Hematopoietic multipotent progenitor cell treated with erythropoietin and hydrocortisone succinate and interleukin-3 and kit ligand, for 17 days (in vitro differentiated cells): Measurements from ENCODE around the gene ANKH.

Experiments
- DNase-seq: peaks from one replicate; pipeline ENCODE4 v3.0.0-alpha.2; 2015; ENCODE audit warnings: low spot score

The ANKH gene

DNA sequence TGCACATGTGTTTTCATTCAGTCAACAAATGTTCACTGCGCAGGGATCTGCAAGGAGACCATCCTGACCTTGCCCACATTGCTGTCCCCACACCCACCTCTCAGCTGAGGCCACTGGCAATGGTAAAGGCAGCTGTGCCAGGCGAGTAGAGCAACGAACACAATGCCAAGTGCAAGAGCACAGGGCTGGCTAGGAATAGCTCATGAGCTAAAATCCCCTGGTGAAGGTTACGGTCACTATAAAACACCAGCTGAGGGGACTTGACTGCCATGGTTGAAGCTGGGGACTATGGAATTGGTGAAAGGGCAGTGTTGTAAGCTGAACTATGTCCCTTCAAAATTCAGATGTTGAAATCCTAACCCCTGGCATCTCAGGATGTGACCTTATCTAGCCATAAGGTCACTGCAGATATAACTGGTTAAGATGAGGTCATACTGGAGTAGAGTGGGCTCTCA is 111.0 kb downstream of the ANKH start:
- no peak for DNase-seq

DNA sequence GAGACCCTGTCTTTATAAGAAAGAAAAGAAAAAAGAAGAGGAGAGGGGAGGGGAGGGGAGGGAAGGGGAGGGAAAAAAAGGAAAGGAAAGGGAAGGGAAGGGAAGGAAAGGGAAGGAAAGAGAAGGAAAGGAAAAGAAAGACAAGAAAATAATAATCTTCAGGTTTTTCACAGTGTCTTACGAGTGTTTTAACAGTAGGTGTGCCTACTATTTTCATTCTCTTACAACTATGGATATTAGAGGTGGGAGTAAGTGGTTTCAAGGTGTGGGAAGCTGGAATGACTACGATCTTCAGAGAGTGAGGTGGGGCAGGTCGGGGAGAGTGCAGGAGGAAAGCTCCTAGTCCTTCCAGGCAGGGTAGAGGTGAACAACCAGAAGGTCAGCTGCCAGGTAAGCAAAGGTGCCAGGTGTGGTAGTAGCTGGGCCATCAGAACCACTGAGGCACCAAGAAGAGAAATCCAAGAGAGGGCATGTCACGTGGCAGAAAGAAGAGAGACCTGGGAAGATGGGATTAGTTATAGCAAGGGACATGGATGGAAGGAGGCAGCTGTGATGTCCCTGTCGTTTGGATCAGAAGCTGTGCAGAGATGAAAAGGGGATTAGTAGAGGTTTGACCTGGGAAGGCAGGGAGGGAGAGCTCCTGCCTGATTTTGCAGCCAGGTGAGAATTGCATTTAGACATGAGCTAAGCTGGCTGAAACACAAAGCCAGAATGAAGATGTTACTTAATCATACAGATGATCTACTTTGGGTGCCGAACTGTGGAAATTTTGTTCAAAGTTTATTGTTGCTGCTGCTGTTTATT is 111.6 kb downstream of the ANKH start:
- no peak for DNase-seq

DNA sequence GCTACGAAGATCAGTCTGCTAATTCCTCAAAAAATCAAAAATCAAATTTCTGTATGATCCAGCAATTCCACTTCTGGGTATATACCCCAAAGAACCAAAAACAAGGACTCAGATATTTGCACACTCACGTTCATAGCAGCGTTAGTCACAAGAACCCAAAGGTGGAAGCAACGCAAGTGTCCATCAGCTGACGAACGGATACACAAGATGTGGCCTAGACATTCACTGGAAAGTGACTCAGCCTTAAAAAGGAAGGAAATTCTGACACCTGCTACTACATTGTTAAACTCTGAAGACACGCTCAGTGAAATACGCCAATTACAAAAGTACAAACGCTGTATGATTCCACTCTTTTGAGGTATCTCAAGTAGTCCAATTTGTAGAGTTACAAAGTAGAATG is 113.7 kb downstream of the ANKH start:
- DNase-seq: no peak

DNA sequence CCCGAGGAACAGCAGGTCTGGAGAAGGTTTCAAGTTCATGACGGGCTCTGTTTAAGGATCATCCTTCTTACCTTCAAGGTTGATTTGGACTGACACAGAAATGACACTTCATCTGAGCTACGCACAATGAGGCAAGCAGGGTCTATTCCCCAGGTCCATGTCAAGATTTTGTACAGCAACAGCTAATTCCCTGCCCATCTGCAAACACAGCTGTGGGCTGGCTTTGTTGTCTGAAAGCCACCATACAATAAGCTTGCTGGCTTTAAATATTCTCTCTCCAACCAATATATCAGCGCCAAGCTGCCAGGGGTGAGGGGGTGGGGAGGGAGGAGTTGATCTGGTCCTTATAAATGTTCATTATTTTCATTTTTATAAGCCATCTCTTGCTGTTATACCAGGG is 115.1 kb downstream of the ANKH start:
- no peak for DNase-seq

DNA sequence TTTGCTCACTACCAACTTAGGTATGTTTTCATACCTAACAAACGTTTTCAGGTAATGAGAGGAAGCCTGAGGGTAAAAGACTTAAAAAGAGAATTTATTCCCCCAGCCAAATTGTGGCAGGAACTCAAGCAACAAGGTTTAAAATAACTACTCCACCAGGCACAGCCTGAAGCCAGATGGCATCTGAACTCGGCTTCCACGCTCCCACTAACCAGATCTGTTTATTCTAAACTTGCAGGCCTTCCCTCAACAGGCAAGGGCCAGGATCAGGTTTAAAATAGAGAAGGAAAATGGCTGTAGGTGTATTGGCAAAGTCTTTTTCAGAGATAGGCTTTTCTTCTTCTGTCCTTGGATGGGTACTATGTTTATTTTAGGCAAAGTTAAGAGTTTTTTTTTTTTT is 117.6 kb downstream of the ANKH start:
- no peak for DNase-seq

DNA sequence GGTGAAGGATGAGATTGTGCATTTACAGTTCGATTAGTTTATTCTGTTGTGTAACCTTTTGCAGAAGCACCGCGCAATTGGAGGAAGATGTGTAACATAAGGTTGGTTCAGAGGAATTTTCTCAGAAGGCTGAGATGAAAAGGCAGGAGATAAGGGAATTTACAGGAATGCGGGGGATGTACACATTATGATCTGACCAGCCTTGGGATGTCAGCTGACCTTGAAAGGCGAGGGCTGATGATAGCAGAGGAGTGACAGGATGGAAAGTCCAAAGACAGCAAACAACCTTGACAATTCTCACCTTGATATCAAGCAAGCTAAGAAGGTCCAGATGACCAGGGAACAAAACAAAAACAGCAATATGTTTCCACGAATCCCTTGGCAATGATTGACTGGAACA is 118.3 kb downstream of the ANKH start:
- no peak for DNase-seq

DNA sequence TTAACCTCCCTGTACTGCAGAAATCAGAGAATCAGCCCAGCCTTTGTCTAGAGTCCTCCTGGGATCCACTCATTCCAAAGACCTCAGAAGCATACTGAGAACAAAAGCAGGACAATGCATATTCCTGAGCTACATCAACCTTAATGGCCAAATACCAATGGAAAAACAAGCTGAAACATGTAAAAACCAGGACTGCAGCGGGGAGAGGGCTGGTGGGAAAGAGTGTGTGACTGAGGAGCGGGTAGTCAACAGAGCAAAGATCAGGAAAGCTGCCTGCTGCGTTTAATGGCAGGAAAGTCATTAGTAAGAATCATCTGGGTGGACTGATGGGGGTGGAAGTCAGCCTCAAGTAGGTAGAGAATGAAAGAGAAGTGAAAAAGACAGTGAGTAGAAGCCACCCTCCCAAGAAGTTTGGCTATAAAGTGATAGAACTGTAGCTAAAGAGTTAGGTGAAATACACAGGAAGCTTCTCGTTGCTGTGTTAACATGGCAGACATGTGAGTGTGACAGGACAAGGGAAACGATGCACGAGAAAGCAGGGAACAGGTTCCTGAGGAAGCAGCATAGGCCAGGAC is 119.0 kb downstream of the ANKH start:
- no peak for DNase-seq

DNA sequence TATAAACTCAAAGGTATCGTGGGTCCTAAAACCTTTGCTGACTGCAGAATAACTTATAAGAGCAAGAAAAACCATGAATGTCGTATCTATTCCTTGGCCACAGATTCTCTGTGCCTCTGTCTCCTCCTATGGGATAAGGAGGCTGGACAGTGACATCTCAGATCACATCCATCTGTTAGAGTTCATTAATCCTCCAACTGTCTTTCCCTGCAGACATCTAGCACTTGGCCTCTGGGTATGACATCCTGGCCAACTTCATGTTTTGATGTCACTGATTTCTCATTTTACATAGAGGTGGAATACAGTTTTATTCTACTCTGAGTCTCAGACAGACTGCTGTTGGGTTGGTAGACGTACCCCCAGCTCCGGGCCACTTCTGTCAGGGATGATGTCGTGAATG is 120.9 kb downstream of the ANKH start:
- DNase-seq: no peak

DNA sequence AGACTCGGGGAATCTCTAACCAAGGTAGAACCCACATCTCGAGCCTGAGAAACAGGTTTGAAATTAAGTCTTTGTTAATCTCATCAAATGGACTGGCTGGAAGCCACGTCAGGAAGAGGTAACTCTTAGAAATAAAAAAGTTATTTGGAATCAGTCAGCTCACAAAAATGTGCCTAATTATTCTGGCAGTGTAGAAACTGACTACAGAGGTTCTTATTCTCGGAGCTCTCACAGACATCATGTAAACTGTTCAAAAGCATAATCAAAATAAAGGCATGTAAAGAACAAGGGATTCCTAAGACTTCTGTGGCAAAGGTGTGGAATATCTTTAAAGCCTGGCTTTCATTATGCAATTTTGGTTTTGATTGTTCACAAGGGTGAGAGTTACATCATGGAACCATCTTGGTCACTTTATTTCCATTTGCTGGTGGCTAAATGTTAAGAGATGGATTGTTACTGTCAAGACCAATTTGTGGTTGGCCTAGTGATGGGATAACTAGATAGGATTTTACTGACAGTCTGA is 121.9 kb downstream of the ANKH start:
- DNase-seq: no peak

DNA sequence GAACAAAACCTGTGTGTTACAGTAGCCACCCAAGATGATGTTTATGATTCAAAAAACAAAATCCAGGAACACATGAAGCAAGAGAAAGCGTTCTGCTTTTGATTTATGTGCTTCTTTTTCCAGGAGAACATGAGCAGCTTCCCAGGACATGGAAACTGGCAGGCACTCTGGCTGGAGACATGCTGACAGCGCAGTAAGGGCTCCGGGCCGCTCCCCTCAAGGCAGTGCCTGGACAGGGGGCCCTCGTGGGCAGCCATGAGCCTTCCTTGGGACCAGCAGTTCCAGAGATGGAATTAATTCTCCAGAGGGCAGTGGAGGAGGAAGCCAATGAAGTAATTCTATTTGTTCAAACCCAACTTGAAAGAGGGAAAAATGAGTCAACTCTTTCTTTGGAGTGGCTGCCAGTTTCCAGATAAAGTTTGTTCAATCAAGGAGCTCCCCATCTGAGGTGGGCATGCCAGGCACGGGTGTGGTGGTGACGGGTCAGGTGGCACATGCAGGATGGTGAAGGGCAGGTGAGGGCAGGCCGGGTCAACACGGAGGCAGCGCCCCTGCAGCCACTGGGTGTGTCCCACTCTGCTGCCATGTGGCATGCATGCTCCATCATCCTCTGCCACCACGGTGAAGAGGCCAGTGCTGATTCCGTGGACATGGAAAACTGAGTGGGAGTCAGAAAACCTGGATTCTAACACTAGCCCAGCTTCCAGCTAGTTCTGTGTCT is 123.2 kb downstream of the ANKH start:
- no peak for DNase-seq

DNA sequence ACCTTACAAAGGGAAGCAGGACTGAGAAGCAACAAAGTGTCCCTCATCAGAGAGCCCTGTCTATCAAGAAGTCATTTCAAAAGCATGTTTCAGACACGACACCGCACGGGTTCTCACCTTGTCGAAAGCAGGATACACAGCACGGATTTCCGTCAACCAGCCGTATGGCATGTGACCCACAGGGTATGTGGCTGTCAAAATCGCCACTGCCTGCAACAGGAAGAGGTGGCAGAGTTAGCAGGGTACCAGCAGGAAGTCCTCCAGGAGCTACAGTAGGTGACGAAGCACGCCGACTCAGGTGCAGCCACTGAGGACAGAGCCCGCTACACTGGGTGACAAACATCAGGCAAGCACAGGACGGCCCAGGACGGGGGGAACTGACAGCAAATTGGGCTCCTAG is 125.8 kb downstream of the ANKH start:
- DNase-seq: no peak

DNA sequence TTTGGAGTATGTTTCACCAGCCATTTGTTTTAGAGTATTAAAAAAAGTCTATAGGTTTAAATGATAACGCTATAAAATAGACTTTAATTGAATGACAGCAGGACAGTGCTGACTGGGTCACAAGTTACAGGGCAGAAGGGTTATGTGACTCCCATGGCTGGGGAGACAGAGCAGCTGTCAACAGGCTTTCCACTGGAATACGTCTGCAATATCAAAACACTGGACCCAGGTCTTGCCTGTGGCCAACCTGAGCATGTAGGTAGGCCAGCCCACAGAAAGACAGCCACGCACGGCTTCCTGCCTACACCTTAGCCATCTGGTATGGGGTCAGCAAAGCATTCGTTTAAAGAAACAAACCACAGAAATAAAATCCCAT is 126.4 kb downstream of the ANKH start:
- no peak for DNase-seq

DNA sequence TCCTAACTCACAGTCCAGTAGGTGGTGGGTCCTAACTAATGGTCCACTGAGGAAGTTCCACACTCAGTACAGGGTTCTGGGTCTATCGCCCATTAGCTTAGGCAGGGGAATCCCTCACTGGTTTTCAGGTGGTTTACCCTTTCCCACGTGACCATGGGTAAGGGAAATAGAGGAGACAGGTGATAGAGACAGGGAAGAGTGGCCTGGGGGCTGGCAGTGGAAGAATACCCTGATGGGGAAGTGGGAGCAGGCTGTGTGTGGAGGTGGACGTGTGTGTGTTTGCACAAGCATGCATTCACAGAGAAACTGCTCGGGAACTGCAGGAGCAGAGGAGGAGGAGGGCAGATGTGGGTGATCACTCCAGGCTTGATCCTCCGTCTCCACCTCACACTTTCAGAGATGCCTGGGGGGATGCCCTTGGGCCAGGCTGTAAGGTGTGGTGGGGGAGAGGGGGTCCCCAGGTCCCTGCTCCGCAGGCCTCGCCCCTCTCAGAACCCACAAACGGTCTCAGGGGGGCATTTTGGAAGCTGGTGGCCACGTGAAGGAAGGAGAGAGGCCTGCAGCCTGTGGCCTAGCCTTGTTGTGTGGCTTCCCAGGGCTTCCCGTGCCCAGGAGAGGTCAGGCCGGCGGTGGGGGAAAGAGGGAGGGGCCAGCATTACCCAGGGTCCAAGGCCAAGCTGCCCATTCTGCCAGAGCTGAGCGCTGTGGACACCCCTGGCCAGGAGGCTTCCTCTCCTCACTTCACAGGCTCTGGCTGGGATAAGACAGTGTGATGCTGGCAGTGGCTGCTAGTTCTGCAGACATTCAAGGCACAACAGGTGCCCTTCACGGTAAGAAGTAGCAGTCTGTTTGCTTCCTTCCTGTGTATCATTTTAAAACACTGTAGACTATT is 127.0 kb downstream of the ANKH start:
- no peak for DNase-seq

DNA sequence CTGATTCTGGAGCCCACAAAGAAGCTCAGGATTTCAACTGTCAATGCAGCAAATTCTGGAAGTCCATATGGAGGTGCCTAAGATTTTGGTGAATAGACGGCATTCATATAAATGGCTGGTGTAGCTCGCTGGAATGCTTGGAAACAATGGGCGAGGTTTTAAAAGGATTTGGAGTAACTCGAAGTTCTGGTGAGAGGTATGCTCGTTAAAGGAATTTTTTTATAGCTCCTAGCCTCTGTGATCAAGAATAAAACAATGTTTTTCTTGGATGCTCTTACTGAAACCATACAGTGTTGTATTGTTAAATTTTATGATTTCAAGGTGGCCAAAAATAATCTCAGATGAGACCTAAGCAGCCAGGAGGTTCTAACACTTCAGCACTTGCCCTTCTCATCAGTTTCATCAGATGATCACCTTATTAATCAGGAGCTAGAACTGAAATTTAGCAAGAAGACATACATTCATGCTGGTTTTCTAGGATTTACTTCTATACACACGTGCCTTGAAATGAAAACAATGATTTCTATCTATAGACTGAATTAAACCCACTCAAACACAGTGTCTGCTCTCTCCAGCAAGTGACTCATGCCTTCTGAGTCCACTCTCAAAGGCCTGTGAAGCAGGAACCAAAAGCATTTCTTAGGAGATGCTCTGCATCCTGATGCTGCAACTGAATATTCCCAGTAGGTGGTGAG is 127.8 kb downstream of the ANKH start:
- DNase-seq: no peak

DNA sequence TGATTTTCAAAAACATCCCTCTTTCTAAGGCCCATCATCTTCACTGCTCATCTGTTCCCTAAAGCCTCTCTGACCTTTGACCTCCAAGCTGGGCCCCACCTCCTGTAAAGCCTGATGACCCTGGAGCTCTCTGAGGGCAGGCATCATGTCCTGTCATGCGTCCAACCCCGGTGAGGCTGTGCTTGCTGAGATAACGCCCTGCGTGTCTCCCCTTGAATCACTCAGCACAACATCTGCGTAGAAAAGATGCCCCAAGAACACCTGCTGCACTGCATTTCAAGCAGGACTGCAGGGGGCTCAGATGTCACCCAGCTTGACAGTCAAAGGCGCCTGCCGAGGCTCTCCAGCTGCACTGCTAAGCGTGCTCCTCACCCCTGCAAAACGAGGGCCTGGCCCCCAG is 129.1 kb downstream of the ANKH start:
- no peak for DNase-seq

DNA sequence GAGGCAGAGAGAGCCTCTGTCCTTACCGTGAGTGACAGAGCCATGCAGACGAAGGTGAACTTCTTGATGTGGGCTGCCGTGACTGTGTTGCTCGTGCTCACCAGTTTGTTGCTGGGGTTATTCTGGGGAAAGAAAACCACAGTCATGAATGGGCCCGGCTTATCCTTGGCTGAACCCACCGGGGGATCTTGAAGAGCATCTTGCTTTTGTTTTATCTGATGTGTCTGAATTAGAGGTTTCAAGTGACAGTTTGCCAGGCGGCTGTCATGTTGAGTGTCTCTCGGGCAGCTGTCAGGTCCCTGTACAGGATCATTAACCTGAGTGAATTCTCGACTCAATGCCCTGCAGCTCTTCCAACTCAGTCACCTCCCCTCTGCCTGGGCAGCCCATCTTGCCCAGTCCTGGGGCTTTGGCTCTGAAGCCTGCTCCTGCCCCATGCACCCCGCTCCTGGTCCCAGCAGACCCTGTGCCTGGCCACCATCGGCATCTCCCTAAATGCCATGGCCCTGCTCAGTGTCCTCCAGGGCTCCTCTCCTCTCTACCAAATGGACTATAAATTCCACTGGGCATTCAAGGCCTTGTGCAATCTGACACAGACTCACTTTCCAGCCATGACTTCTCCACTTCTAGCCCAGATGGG is 129.7 kb downstream of the ANKH start:
- no peak for DNase-seq

DNA sequence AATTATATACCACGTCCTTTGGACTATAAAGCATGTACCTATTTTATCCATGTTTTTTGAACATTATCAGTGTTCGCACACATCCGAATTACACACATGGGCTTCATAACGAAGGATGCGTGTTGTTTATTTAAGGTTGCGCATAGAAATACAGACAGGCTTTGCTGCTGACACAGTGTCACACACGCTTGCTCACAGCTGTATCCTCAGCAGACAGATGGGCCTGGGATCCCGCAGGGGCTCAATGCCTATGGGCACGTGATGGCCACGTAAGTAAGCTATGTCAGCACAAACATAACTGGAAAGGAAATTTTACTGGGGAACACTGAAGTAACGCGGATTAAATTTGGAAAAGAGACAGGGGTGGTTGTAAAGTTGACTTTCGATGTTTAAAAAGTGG is 130.4 kb downstream of the ANKH start:
- DNase-seq: no peak

DNA sequence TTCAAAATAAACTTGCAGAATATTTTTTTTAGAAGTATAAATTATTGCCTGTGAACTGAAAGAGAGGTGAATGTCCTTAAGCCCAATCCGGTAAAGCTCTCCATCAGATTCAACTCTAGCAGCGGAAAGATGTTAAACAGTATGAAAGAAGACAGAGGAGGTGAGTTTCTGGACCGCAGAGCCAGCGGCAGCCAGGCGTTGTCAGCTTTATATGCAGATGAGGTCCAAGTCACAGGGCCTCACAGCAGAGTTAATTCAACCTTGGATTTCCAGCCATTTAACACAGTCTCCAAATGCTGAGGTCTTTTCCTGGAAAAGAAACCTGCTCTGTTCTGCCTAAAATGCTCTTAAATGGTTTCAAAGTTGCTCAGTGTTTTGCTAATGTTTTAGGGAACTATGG is 131.6 kb downstream of the ANKH start:
- DNase-seq: no peak

DNA sequence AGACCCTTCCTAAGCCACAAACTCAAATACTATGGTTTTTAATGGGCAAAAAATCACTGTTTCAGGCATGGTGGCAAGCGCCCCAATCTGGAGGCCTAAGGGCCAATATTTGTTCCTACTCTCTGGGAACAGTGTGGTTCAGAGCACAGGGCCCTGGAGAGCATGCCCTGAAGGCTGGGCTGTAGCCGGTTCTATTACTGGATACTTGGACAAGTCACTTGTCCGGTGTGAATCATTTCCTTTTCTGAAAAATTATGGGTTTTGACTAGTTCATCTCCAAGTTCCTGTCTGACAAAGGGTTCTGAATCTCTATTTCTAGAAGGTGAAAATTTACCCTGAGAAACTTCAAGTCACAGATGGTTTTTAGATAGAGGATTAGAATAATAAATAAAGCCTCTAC is 132.0 kb downstream of the ANKH start:
- no peak for DNase-seq

DNA sequence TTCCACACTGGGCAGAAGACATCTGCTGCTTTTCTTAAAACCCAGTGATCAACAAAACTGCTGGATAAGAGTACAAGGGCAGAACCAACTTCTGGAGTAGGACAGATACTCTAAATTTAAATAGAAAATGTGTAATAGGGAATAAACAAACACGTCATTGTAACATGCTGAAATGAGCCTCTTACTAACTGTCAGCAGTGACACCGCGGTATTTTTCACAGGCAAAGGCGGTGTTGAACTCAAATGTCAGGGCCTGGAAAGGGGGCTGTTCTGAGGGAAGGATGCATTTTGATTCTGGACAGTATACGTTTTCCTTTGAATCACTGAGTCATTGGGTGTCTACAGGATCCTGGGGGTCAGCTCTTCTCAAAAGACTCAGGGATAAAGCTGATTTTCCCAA is 133.5 kb downstream of the ANKH start:
- DNase-seq: no peak

DNA sequence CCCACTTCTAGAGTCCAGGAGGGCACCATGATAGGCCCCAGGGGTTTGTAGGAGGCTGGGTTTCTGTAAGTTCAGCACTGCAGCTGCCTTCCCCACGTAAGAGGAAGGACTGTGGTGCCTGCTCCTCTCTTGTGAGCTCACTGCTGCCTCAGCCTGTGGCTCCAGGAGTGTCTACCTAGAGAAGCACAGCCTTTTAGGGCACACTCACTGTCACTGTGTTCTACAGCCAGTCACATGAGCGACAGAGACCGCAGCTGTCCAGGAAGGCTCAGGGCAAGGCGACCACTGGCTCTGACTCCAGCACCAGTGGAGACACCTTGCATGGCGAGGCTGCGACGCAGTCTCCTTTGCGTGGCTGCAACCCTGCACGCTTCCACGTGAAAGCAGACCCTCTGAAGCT is 134.3 kb downstream of the ANKH start:
- no peak for DNase-seq
